Forelimb muscle (tissue), 1 donor: ENCODE data around the gene BEND5. TPM values are rescaled to one million over a fixed set of nuclear protein-coding genes. Genes with fewer than 3 reads are reported as not detected.

Experiments used
- DNase-seq: peaks from one replicate; pipeline ENCODE4 v3.0.0-alpha.2; 2013; ENCODE audit warnings: low read depth
- polyA plus RNA-seq: library from polyadenylated mRNA; unstranded; fragments of 120-200 nt; gene quantifications from one replicate; pipeline ENCODE4 v1.2.1, GENCODE V29; 2013; ENCODE audit not compliant: insufficient read length

BEND5 gene
- polyA plus RNA-seq, 1 donor: 10.3 TPM

DNA sequence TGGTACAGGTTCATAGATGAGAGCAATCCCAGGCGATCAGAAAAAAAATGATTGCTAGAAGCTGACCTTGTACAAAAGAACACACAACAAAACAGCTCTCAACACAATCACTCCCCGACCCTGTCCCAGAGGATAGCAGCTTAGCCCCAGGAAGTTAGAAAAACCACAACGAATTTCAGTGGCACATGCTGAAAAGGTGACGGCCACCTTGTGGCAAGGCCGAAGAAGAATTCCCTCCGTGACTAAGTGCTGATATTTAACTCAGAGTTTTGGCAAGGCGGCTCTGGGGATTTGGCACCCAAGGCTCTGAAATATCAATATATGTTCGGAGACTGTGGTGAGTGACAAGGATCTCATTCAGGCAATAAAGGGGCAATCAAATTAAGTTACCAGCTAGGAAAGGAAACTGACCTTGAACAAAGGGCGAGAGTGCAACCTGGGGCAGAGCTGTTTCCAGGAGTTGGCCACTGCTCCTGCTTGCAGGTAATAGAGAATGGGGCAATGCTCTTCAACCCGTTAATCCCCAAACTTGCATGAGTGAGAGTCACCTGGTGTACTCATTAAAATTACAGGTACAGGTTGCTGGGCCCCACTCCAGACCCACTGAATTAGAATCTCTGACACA, 96.2 kb downstream of the BEND5 start:
- no peak for DNase-seq

DNA sequence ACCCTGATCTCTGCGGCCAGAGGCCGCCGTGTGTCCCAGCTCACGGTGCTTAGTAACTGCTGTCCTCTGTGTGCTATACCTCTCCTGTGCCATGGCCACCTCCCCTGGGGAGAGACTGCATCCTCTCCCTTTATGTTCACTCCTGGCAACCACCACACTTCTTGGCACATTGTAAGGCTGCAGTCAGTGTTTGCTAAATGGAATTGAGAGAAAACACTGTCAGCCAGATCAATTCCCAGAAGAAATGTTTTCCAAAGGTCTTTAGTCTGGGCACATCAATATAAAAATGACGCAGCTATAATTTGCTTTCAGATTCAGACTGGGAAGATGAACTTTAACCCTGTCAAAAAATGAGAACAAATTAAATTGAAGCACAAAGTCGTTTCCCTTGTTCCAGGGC, 96.8 kb downstream of the BEND5 start:
- no peak for DNase-seq

- no peak for DNase-seq
Observed at GRCh38 chr1:48678710-48679505, 97.8 kb downstream of the BEND5 start.
